ENCODE results near the gene VASH2.

Gene VASH2

DNA sequence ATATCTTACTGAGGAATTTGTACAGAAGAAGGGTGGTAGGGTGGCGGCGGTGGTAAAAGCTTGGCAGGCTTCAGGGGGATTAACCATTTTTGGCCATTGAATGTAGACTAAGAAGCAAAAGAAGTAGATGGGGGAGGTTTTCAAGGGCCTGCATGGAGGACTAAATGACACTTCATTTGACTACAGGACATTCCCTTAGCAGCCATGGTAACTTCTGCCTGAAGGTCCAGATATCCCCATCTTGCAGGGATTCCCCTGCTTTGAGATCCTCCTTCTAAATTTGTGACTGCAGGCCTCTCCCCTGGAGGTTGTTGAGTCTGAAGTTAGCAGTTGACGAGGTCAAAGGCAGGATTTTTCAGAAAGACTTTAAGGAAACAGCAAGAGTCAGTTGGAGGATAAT, 4.8 kb downstream of the VASH2 start:
- TF ChIP-seq, protein P1, sequence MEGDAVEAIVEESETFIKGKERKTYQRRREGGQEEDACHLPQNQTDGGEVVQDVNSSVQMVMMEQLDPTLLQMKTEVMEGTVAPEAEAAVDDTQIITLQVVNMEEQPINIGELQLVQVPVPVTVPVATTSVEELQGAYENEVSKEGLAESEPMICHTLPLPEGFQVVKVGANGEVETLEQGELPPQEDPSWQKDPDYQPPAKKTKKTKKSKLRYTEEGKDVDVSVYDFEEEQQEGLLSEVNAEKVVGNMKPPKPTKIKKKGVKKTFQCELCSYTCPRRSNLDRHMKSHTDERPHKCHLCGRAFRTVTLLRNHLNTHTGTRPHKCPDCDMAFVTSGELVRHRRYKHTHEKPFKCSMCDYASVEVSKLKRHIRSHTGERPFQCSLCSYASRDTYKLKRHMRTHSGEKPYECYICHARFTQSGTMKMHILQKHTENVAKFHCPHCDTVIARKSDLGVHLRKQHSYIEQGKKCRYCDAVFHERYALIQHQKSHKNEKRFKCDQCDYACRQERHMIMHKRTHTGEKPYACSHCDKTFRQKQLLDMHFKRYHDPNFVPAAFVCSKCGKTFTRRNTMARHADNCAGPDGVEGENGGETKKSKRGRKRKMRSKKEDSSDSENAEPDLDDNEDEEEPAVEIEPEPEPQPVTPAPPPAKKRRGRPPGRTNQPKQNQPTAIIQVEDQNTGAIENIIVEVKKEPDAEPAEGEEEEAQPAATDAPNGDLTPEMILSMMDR (IDR thresholded peaks at IDR 0.05): no peak

DNA sequence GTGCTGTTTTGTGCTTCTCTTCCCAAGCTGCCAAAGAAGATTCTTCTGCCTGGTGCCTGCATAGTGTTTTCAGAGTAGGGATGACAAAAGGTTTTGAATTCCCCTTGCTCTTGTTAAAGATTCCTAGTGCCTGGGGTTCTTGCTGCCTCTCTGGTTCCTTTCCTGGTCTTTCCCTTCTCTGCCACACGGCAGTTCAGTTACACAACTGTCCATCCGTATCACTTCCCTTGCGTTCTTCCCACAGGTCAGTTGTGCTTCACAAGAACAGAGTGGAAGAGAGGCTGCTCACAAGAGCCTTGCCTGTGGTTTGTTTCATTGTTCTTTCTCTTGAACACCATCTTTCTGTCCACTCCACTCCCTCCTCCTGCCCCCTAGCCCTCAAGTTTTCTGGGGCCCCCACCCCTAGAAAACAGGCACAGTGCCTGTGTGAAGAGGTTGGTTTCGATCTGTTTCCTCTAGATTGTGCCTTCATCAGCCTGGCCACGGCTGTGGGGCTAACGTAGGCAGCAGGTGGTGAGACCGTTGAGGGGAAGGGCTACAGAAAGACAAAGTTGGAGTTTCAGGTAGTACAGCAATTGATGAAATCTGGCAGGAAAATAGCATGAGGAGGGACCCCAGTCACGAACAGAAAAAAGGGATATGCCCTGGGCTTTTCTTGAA, 5.8 kb downstream of the VASH2 start:
- TF ChIP-seq, protein P1 (IDR thresholded peaks at IDR 0.05): no peak

- TF ChIP-seq, protein P1 (IDR thresholded peaks at IDR 0.05): no peak
Measured at GRCh38 chr1:212957546-212957945, 7.2 kb downstream of the VASH2 start.

GRCh38 chr1:212958175-212958574, 7.8 kb downstream of the VASH2 start:
- TF ChIP-seq, protein P1 (IDR thresholded peaks at IDR 0.05): no peak

DNA sequence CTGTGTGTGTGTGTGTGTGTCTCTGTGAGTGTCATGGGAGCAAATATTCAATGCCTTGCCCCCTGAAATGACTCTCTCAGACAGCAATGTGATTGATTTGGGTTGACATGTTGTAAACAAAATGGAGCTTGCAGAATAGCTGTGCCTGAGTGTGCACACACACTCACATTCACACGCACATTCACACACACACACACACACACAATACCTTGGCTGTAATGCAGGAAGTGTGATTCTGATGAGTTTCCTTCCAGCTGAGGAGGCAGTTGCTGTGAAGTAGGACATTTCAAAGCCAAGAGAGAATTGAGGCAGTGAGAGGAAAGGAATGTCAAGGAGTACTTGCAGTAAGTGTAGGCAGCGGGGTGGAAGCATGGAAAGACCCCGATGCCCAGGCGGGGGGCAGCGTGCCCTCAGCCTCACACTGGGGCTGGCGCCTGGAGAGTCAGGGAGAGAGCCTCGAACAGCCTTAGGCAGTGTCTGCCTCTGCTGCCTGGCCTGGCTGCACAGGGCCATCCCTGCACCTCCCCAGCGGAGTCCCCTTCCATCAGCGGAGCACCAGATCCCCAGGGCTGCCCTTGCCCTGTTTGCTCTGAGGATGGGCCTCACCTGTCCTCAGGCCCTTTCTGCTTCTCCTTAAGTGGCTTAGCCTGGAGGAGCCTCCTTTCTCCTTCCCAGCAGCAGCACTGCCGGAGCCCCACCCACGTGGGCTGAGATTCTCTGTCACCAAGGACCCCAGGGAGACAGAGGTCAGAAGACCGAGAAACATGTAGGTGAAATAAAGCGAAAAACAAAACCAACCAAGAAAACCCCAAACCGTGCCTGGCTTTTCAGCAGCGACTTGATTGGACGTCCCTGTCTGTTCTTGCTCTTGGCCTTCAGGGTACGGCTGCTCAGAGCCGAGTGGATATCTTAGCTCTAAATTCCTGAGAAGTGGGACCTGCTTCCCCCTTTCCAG, 9.2 kb downstream of the VASH2 start:
- TF ChIP-seq, protein P1 (IDR thresholded peaks at IDR 0.05): no peak

GRCh38 chr1:212960932-212961331, 10.6 kb downstream of the VASH2 start:
- TF ChIP-seq, protein P1 (IDR thresholded peaks at IDR 0.05): no peak

DNA sequence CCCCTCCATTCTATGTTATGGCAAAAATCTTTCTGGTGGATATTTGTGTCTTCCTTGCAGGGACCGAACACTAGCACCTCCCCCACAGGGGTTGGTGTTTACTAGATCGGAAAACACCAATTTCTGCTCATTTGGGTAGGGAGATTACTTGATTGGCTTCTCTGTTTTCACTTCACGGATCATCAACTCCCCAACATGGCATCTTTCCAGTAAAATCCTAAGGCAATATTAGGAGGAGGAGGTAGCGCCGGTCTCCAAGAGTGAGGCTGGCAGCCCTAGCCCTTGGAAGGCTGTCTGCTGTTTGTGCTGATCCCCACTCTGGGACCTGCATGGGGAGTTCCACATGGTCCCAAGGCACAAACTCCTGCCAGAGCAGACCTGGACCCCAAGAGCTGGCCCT, 12.2 kb downstream of the VASH2 start:
- TF ChIP-seq, protein P1 (IDR thresholded peaks at IDR 0.05): no peak

Measured in LNCAP (cell line).